Measurements from ENCODE around the gene GOLGA8M. TPM values are rescaled to one million over a fixed set of nuclear protein-coding genes. Genes with fewer than 3 reads are reported as not detected.

GOLGA8M gene, protein sequence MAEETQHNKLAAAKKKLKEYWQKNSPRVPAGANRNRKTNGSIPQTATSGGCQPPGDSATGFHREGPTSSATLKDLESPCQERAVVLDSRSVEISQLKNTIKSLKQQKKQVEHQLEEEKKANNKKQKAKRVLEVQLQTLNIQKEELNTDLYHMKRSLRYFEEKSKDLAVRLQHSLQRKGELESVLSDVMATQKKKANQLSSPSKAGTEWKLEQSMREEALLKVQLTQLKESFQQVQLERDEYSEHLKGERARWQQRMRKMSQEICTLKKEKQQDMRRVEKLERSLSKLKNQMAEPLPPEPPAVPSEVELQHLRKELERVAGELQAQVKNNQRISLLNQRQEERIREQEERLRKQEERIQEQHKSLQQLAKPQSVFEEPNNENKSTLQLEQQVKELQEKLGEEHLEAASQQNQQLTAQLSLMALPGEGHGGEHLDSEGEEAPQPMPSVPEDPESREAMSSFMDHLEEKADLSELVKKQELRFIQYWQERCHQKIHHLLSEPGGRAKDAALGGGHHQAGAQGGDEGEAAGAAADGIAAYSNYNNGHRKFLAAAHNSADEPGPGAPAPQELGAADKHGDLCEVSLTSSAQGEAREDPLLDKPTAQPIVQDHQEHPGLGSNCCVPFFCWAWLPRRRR
- total RNA-seq: not detected in 2 replicates

DNA sequence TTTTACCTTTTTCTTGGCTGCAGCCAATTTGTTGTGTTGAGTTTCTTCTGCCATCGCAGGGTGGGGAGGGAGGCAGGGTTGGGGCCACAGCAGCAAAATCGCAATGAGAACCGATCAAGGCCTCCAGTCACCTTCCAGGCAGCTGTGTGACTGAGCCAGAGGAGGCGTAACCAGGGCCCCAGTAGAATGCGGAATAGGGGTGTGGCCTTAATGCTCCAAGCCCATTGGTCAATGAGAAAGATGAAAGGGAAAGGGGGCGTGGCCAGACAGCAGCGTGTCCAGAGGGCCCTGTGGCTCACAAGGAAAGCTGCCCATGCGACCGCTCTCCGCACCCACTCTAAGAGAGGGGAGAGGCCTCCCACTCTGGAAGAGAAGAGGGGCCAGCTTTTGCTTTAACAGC is at the start of gene GOLGA8M:
TSS of gene GOLGA8M (minus strand) at position 152 of the 400 bp plus-strand sequence. CDS start at position 54, 98 bp downstream.

Other genes starting within 250 kb of the GOLGA8M start
- 0.07 TPM in 1 of 2 replicates, not detected in the other for gene GOLGA8G, start 179.4 kb downstream of the GOLGA8M start, total RNA-seq
- gene GOLGA6L25, start 158.9 kb downstream of the GOLGA8M start, total RNA-seq: not detected in 2 replicates
- not detected in 2 replicates for gene GOLGA6L7, start 136.2 kb upstream of the GOLGA8M start, total RNA-seq
- 5.1 and 9.0 TPM in 2 replicates for gene APBA2, start 173.6 kb upstream of the GOLGA8M start, total RNA-seq

Measured in nasal cavity respiratory epithelium epithelial cell of viscerocranial mucosa (primary cell).